Large intestine (tissue), 3 donors: Measurements from ENCODE around the gene WNT1. TPM values are rescaled to one million over a fixed set of nuclear protein-coding genes. Genes with fewer than 3 reads are reported as not detected.

ENCODE experiments used
- DNase-seq, 2 donors: peaks; one replicate each; pipeline versions ENCODE4 v3.0.0 to v3.0.0-alpha.2; 2013
- H3K27ac ChIP-seq: one replicate; pipeline ENCODE4 v1.5.1; 2013; ENCODE audit warnings: low read length
- H3K27me3 ChIP-seq: 2 replicates; pipeline ENCODE4 v1.6.1; 2013; ENCODE audit warnings: low read length; ENCODE audit not compliant: control insufficient read depth, insufficient read depth
- H3K36me3 ChIP-seq: 2 replicates; pipeline ENCODE4 v1.6.1; 2013; ENCODE audit warnings: low read length; ENCODE audit not compliant: control insufficient read depth, insufficient read depth
- H3K4me1 ChIP-seq: one replicate; pipeline ENCODE4 v1.6.1; 2013; ENCODE audit warnings: low read length; ENCODE audit not compliant: control insufficient read depth, insufficient read depth
- H3K4me3 ChIP-seq: one replicate; pipeline ENCODE4 v1.5.1; 2013; ENCODE audit warnings: low read length
- H3K9me3 ChIP-seq: one replicate; pipeline ENCODE4 v1.6.1; 2013; ENCODE audit warnings: mild to moderate bottlenecking, low read depth, low read length, moderate library complexity; ENCODE audit not compliant: control insufficient read depth
- WGBS: methylation state at CpG from one replicate; pipeline ENCODE4 v1.1.5; 2013; ENCODE audit warnings: low lambda C conversion rate; ENCODE audit not compliant: insufficient coverage; 5-methylcytosine and 5-hydroxymethylcytosine counted together
- polyA plus RNA-seq: library from polyadenylated mRNA; unstranded; fragments of 120-200 nt; gene quantifications from one replicate; pipeline ENCODE4 v1.2.1, GENCODE V29; 2013

The WNT1 gene
- polyA plus RNA-seq, 1 donor: not detected

DNA sequence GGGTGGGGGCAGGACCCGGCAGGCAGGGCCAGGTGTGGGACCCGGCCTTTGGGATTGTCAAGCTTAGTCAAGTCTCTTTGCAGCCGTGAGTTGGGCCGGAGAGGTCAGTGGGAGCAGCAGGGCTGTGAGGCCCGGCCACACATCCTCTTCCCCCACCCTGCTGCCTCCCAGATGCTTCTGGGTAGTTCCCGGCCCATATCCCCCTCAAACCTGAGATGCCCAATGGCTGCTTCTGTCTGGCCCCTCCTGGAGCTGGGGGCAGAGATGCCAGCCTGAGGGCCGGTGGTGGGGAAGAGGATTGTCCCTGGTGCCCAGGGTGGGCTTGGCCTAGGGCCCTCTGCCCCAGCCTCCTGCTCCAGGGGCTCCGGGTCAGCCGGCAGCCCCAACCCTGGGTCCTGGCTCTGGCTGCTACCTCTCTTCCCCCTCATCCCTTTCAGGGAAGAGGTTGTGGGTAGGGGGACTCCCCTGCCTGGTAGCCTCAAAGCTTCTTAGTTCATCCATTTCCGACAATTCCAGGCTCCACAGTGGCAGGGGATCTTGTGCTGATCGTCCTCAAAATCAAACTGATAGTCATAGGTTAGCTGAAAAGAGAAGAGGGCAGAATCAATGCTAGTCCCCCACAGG is 43.3 kb downstream of the WNT1 start:
- Histone ChIP-seq H3K9me3 (no peaks in the 10 kb centered on the region), H3K4me1 (peaks cover 6% of the 10 kb centered on the region), H3K27ac (no peak overlapping the region), H3K36me3 (peaks cover 57% of the 10 kb centered on the region), H3K4me3 (no peak overlapping the region), H3K27me3 (no peaks in the 10 kb centered on the region)
- no peak for DNase-seq
- WGBS: no CpG with 5 or more reads among the region's 11 CpGs

DNA sequence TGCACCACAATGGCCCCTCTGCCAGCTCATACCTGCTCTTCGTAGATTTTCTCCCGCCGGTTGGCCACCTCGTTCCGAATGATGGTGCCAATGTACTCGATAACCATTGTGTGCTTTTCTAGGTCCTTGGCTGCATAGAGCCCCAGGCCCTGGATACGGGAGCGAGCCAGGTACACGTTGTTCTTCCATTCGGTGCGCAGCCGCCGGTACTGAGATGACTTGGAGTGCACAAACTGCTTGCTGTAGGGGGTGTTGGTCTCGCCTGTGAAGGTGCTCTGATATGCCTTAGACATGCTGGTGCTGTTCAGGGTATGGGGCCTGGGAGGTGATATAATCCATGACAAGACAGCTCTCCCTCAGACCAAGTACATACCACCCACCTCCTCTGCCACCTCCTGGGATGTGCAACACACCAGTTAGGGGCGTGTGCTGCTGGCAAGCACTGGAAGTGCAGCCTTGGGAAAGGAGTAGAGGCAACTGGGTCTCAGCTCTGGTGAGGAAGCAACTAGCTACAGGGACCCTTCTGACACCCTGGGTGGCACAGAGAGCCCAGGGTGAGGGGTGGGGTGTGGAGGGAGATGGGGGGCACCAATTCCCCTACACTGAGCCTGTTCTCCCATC is 44.5 kb downstream of the WNT1 start:
- Histone ChIP-seq H3K27ac (no peak overlapping the region), H3K27me3 (no peaks in the 10 kb centered on the region), H3K4me1 (peaks cover 6% of the 10 kb centered on the region), H3K36me3 (peaks cover 69% of the 10 kb centered on the region), H3K9me3 (no peaks in the 10 kb centered on the region), H3K4me3 (no peak overlapping the region)
- no peak for DNase-seq
- WGBS: no CpG with 5 or more reads among the region's 15 CpGs

DNA sequence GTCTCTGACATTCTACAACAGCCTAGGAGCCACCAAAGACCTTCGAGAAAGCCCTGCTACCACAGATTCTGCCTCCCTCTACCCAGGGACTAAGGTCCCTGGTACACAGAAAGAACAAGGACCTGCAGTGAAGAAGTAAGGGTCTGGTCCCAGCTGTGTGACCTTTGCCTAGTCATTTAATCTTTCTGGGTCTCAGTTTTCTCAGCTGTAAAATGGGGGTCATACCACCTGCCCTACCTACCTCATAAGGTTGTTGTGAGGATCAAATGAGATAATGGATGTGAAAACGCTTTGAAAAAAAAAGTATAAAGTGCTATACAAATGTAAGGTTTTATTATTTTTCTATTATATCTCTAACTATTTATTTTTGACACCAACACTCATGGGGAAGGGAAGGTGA is 45.7 kb downstream of the WNT1 start:
- H3K9me3 ChIP-seq: no peaks in the 10 kb centered on the region
- H3K4me1 ChIP-seq: peaks cover 6% of the 10 kb centered on the region
- no peak overlapping the region for H3K4me3 ChIP-seq
- peaks cover 81% of the 10 kb centered on the region for H3K36me3 ChIP-seq
- no peak for DNase-seq
- no peak overlapping the region for H3K27ac ChIP-seq
- no peaks in the 10 kb centered on the region for H3K27me3 ChIP-seq
- 100% methylated on average over 1 of the region's 2 CpGs for WGBS

DNA sequence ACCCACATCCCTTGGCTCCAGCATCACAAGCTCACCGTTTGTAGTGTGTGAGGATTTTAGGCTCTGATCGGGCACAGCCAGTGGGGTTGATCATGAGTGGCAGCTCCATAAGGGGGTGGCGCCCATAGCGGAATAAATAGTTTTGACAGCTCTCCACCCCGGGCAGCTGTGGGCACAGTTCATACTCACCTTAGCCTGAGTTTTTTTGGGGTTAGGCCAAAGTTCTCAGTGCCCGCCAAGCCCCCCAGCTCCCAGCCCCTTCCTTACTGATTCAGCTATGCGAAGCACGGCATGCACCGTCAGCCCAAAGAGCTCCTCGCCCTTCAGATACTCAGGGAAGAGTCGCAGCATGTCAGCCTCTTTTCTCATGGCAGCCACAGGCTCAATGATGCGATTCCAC is 46.4 kb downstream of the WNT1 start:
- no peaks in the 10 kb centered on the region for H3K27me3 ChIP-seq
- no peak overlapping the region for H3K27ac ChIP-seq
- DNase-seq: no peak
- no peak overlapping the region for H3K4me3 ChIP-seq
- WGBS: no CpG with 5 or more reads among the region's 12 CpGs
- peaks cover 88% of the 10 kb centered on the region for H3K36me3 ChIP-seq
- H3K9me3 ChIP-seq: no peaks in the 10 kb centered on the region
- peaks cover 4% of the 10 kb centered on the region for H3K4me1 ChIP-seq

DNA sequence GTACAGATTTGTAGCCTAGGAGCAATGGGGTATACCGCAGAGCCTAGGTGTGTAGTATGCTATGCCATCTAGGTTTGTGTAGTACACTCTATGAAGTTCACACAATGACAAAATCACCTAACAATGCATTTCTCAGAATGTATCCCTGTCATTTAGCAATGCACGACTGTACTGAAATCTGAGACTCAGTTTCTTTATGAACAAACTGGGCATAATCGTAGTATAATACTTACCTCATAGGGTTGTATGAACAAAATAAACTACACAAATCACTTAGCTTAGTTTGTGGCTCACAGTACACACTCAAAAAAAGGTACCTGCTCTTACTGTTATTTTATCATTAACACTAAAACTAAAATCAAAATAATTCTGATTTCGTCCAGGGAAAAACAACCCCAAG is 47.3 kb downstream of the WNT1 start:
- Histone ChIP-seq H3K36me3 (peaks cover 96% of the 10 kb centered on the region), H3K9me3 (no peaks in the 10 kb centered on the region), H3K4me1 (no peaks in the 10 kb centered on the region), H3K4me3 (no peak overlapping the region), H3K27me3 (no peaks in the 10 kb centered on the region), H3K27ac (no peak overlapping the region)
- no CpG with 5 or more reads among the region's 4 CpGs for WGBS
- no peak for DNase-seq

DNA sequence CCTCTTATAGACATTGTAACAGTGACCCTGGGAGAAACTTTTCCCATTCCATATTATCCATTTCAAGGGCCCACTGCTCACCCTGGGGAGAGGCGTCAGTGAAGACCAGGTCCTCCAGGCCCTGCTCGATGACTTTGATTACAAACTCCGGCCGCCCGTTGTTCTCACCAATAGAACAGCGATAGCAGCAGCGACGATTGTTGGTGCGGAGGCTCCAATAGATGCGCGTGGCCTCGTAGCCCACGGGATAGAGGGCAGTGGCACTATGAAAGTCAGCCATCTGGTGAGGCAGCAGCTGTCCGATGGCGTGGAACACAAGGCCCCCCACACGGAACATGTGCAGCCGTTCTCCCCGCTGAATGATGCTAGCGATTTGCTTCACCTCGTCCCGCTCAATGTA is 48.0 kb downstream of the WNT1 start:
- no peaks in the 10 kb centered on the region for H3K4me1 ChIP-seq
- WGBS: no CpG with 5 or more reads among the region's 21 CpGs
- DNase-seq: no peak
- H3K36me3 ChIP-seq: peaks cover 96% of the 10 kb centered on the region
- no peak overlapping the region for H3K27ac ChIP-seq
- no peak overlapping the region for H3K4me3 ChIP-seq
- no peaks in the 10 kb centered on the region for H3K27me3 ChIP-seq
- H3K9me3 ChIP-seq: no peaks in the 10 kb centered on the region

DNA sequence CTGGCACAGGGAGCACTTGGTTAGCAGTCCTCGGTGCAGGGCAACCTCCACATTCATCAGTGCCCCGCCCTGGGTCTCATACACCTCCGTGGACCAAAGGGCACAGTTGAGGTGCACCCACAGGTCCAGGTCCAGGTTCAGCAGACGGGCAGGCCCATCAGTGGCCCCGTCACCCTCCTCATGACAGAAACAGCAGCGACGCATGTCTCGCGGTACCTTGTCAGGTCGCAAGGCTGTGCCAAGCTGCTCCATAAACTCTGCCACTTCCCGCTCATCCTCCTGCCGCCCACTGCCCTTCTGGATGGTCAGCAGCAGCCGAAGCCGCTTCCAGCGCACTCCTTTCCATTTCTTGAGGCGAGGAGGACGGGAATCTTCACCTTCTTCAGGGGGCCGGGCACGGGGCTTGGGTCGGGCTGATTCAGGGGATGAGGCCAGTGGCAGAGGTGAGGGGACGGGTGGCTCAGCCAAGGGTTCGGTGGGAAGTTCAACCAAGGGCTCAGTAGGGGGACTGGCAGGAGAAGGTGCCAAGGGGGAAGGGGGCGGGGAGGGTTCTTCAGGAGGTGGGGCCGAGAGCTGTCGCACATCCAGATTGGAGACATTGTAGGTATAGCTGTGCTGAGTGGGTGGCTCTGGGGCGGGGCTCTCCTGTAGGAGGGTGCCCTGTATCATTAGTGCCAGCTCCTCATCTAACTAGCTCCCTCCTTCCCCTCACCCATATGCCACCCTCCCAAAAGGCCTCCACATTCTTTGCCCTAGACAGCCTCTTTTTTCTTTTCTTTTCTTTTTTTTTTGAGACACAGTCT is 48.8 kb downstream of the WNT1 start:
- no peak overlapping the region for H3K27ac ChIP-seq
- peaks cover 96% of the 10 kb centered on the region for H3K36me3 ChIP-seq
- no peaks in the 10 kb centered on the region for H3K9me3 ChIP-seq
- WGBS: no CpG with 5 or more reads among the region's 26 CpGs
- H3K4me3 ChIP-seq: no peak overlapping the region
- no peaks in the 10 kb centered on the region for H3K4me1 ChIP-seq
- no peak for DNase-seq
- no peaks in the 10 kb centered on the region for H3K27me3 ChIP-seq

DNA sequence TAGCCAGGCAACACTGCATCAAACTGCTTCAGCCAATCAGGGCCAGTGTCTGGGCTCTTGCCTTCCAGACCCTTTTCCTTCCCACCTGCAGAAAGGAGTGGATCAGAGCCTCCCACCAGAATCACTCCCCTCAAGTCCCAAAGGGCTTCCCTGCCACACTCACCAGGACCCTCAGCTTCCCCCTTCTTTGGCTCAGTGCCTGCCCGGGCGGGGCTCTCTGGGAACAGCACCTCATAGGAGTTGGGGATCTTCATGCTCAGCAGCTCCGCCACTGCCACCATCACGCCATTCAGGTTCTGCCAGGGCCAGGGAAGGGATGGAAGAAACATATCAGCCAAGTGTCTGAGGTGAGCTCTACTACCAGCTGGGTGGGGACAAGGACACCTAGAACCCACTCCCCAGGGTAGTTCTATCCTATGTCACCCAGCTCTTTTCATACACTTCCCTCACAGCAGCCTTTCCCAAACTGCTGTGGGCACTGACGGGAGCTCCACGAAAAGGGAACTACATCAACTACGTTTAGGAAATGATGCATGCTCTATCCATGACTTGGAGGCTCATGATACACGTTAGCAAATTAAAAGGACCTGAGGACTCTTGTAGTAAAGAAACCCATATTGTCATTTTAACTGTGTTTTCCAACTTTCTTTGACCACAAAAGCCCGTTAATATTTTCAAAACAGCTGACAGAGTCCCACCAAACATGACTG is 49.9 kb downstream of the WNT1 start:
- Histone ChIP-seq H3K27ac (no peak overlapping the region), H3K27me3 (no peaks in the 10 kb centered on the region), H3K36me3 (peaks cover 96% of the 10 kb centered on the region), H3K9me3 (no peaks in the 10 kb centered on the region), H3K4me1 (no peaks in the 10 kb centered on the region), H3K4me3 (no peak overlapping the region)
- 100% methylated on average over 1 of the region's 9 CpGs for WGBS
- no peak for DNase-seq

DNA sequence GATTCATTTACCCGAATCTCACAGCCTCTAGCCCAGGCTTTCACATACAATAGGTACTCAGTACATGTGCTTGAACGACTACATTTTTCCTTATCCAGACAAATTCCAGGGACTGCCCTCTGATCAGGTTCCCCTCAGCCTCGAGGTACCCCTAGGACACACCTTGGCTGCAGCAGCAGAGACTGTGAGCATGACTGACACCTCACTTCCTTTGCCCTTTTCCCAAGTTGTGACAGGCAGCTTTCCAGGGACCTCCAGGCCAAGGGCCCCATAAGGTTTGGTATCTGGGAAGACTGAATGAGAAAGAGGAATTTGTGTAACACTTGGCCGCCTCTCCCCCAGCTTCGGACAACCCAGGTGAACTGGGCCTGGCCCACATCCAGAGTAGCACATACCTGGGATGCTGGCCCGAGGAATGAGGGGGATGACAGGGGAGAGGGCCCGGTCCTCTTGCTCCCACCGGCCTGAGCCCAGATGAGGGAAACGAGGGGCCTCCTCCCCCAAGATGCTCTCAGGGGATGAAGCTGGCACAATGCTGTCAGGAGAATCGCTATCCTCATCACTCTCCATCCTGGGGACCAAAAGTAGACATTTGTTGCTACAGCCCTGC is 50.6 kb downstream of the WNT1 start:
- no peak for DNase-seq
- Histone ChIP-seq H3K27ac (no peak overlapping the region), H3K4me3 (no peak overlapping the region), H3K9me3 (no peaks in the 10 kb centered on the region), H3K4me1 (no peaks in the 10 kb centered on the region), H3K36me3 (peaks cover 97% of the 10 kb centered on the region), H3K27me3 (no peaks in the 10 kb centered on the region)
- WGBS: no CpG with 5 or more reads among the region's 10 CpGs

DNA sequence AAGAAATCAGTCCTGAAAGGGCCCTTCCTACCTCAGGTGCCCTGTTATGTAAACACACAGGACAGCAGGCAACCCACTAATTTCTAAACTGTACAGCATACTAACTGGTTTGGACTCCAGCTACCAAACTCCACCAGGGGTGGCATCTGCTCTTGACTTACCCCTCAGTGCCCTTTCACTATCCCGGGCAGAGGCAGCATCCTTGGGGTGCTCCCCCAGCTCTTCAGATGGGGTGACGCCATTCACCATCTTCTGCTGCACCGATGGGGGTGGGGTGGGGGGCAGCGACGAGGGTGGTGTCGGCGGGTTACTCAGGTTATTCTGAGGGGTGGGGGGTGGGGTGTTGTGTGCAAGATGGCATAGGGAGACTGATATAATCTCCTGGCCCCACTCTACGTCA is 52.0 kb downstream of the WNT1 start:
- Histone ChIP-seq H3K36me3 (peaks cover 98% of the 10 kb centered on the region), H3K4me3 (no peak overlapping the region), H3K4me1 (no peaks in the 10 kb centered on the region), H3K9me3 (no peaks in the 10 kb centered on the region), H3K27me3 (no peaks in the 10 kb centered on the region), H3K27ac (no peak overlapping the region)
- WGBS: no CpG with 5 or more reads among the region's 8 CpGs
- DNase-seq: no peak
